Loucy (cell line): ENCODE results near the gene FGFR3.

Experiments used
- H2AFZ ChIP-seq: fragments of 200-600 bp; sonication (generic); 2 replicates; pipeline ENCODE4 v1.6.0; 2016; ENCODE audit warnings: antibody characterized with exemption, mild to moderate bottlenecking, low read length, moderate library complexity
- H3F3A ChIP-seq: fragments of 200-600 bp; 2 replicates; pipeline ENCODE4 v1.6.0; 2016; ENCODE audit warnings: antibody characterized with exemption, low read depth, mild to moderate bottlenecking
- H3K27me3 ChIP-seq: fragments of 200-600 bp; sonication (generic); 2 replicates; pipeline ENCODE4 v1.6.1; 2014; ENCODE audit warnings: low read length, mild to moderate bottlenecking; ENCODE audit not compliant: insufficient read depth, poor library complexity, severe bottlenecking
- H3K36me3 ChIP-seq: fragments of 200-600 bp; sonication (generic); 2 replicates; pipeline ENCODE4 v1.6.1; 2016; ENCODE audit warnings: low read length; ENCODE audit not compliant: insufficient read depth
- H3K4me1 ChIP-seq: fragments of 200-600 bp; sonication (generic); 2 replicates; pipeline ENCODE4 v1.5.1; 2014; ENCODE audit warnings: low read length, mild to moderate bottlenecking; ENCODE audit not compliant: insufficient read depth, poor library complexity, severe bottlenecking
- H3K4me2 ChIP-seq: fragments of 200-600 bp; sonication (generic); 2 replicates; pipeline ENCODE4 v1.6.0; 2014; ENCODE audit warnings: antibody characterized with exemption, low read length, low read depth, mild to moderate bottlenecking; ENCODE audit not compliant: poor library complexity, severe bottlenecking
- H3K4me3 ChIP-seq: fragments of 200-600 bp; sonication (generic); 2 replicates; pipeline ENCODE4 v1.5.1; 2014; ENCODE audit warnings: low read length, mild to moderate bottlenecking, mixed read lengths; ENCODE audit not compliant: poor library complexity, severe bottlenecking
- H3K79me2 ChIP-seq: fragments of 200-600 bp; sonication (generic); 2 replicates; pipeline ENCODE4 v1.6.1; 2014; ENCODE audit warnings: low read length; ENCODE audit not compliant: insufficient read depth
- H3K9ac ChIP-seq: fragments of 200-600 bp; sonication (generic); 2 replicates; pipeline ENCODE4 v1.6.0; 2014; ENCODE audit warnings: mild to moderate bottlenecking, low read depth, low read length, moderate library complexity; ENCODE audit not compliant: poor library complexity, severe bottlenecking
- H3K9me2 ChIP-seq: fragments of 200-600 bp; sonication (generic); replicated peaks from 2 replicates; pipeline ENCODE4 v1.6.1; 2016; ENCODE audit warnings: low read depth, low read length, mixed read lengths
- H3K9me3 ChIP-seq: fragments of 200-600 bp; sonication (generic); 2 replicates; pipeline ENCODE4 v1.6.1; 2014; ENCODE audit warnings: mild to moderate bottlenecking, antibody characterized with exemption, low read length, low read depth; ENCODE audit not compliant: insufficient read depth
- H4K20me1 ChIP-seq: fragments of 200-600 bp; sonication (generic); 2 replicates; pipeline ENCODE4 v1.6.0; 2014; ENCODE audit warnings: antibody characterized with exemption, low read length, mild to moderate bottlenecking; ENCODE audit not compliant: insufficient read depth, poor library complexity, severe bottlenecking
- EZH2phosphoT487 ChIP-seq: fragments of 200-600 bp; IDR thresholded peaks from 2 replicates; pipeline ENCODE4 v1.6.1; 2018; ENCODE audit warnings: antibody characterized with exemption, mild to moderate bottlenecking, moderate library complexity, borderline replicate concordance
- TF ChIP-seq, protein P1 (sequence below): fragments of 200-600 bp; sonication (generic); conservative IDR thresholded peaks from 2 replicates; pipeline ENCODE4 v1.5.1; 2014; ENCODE audit warnings: mild to moderate bottlenecking, antibody characterized with exemption, low read length

Gene FGFR3

DNA sequence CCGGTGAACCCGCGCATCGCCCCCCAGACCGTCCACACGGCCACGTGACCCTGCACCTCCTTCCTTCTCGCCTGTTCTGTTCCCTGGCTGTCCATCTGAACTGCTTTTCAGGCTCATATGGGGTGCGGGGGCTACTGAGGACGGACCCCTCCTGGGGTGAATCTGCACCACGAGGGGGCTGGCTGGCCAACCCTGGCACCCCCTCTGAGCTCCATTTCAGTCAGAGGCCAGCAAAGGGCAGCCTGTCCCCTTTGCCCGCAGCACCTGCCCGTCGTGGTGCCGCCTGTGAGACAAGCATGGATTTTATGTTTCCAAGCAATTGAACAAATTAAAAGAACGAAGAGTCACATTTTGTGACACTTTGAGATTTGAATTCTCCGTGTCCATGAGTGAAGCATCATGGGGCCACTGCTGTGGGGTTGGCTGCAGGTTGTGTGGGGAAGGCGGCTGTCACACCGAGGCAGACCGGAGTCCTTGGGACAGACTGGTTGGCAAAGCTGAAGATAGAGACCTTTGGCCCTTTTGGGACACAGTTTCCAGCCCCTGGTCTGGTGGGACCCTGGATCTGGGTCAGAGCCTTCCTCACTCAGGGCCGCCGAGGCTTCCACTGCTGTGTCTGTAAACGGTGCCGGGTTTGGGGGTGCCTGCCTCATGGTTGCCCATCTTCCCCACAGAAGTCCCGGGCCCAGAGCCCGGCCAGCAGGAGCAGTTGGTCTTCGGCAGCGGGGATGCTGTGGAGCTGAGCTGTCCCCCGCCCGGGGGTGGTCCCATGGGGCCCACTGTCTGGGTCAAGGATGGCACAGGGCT lies 5.7 kb downstream of the FGFR3 start:
- TF ChIP-seq EZH2phosphoT487, result no peak
- TF ChIP-seq, protein P1, sequence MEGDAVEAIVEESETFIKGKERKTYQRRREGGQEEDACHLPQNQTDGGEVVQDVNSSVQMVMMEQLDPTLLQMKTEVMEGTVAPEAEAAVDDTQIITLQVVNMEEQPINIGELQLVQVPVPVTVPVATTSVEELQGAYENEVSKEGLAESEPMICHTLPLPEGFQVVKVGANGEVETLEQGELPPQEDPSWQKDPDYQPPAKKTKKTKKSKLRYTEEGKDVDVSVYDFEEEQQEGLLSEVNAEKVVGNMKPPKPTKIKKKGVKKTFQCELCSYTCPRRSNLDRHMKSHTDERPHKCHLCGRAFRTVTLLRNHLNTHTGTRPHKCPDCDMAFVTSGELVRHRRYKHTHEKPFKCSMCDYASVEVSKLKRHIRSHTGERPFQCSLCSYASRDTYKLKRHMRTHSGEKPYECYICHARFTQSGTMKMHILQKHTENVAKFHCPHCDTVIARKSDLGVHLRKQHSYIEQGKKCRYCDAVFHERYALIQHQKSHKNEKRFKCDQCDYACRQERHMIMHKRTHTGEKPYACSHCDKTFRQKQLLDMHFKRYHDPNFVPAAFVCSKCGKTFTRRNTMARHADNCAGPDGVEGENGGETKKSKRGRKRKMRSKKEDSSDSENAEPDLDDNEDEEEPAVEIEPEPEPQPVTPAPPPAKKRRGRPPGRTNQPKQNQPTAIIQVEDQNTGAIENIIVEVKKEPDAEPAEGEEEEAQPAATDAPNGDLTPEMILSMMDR, result no peak
- Histone ChIP-seq H2AFZ (no peak overlapping the region), H4K20me1 (no peaks in the 10 kb centered on the region), H3K4me1 (no peaks in the 10 kb centered on the region), H3K79me2 (no peaks in the 10 kb centered on the region), H3K4me3 (no peak overlapping the region), H3F3A (no peaks in the 10 kb centered on the region), H3K36me3 (no peaks in the 10 kb centered on the region), H3K9me2 (no peaks in the 10 kb centered on the region), H3K27me3 (no peaks in the 10 kb centered on the region), H3K9ac (no peak overlapping the region), H3K9me3 (no peaks in the 10 kb centered on the region), H3K4me2 (no peak overlapping the region)

DNA sequence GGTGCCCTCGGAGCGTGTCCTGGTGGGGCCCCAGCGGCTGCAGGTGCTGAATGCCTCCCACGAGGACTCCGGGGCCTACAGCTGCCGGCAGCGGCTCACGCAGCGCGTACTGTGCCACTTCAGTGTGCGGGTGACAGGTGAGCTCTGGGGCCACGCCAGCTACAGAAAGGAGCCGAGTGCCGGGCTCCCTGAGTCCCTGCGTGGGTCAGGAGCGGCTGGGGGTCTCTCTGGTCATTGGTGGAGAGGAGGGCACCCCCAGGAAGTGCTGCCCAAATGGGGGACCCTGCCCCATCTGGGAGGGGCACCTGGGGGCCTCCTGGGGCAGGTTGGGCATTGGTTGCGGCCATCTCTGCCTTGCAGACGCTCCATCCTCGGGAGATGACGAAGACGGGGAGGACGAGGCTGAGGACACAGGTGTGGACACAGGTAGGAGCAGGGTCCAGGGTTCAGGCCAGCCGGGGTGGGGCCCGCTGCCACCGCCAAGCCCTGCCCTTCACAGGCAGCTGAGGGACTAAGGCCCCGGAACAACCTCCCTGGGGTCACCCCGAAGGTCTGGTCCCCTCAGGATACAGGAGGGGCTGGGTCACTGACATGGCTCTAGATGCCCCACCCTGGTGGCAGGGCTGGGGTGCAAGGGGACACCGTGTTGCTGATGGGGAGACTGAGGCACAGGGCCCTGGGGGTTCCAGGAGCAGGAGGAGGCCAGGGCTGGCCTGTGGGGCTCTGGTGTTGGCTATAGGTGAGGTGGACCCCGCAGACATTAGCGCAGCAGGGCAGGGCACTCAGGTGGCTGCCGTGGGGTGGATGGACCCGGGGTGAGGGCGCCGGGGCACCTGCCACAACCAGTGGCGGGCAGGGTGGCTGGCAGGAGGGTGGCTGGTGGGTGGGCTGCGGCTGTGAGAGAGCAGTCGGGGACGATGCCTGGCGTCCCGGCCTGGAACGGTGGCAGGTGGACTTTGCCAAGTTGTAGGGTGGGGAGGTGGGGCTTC lies 6.6 kb downstream of the FGFR3 start:
- H2AFZ ChIP-seq, result no peak overlapping the region
- TF ChIP-seq EZH2phosphoT487, result no peak
- TF ChIP-seq, protein P1, result no peak
- no peaks in the 10 kb centered on the region for H3F3A ChIP-seq
- no peaks in the 10 kb centered on the region for H3K79me2 ChIP-seq
- no peak overlapping the region for H3K9ac ChIP-seq
- H3K27me3 ChIP-seq, result no peaks in the 10 kb centered on the region
- no peaks in the 10 kb centered on the region for H3K9me3 ChIP-seq
- H3K4me3 ChIP-seq, result no peak overlapping the region
- no peak overlapping the region for H3K4me2 ChIP-seq
- no peaks in the 10 kb centered on the region for H3K36me3 ChIP-seq
- no peaks in the 10 kb centered on the region for H4K20me1 ChIP-seq
- H3K4me1 ChIP-seq, result no peaks in the 10 kb centered on the region
- H3K9me2 ChIP-seq, result no peaks in the 10 kb centered on the region

GRCh38 chr4:1800805-1801204 lies 7.7 kb downstream of the FGFR3 start:
- Histone ChIP-seq H4K20me1 (no peaks in the 10 kb centered on the region), H3K36me3 (no peaks in the 10 kb centered on the region)

More at GRCh38 chr4:1800805-1801204, 7.7 kb downstream of the FGFR3 start:
- Histone ChIP-seq H3F3A (no peaks in the 10 kb centered on the region), H3K4me3 (no peak overlapping the region), H3K27me3 (no peaks in the 10 kb centered on the region), H2AFZ (no peak overlapping the region), H3K4me2 (no peak overlapping the region), H3K4me1 (no peaks in the 10 kb centered on the region), H3K9me2 (no peaks in the 10 kb centered on the region), H3K9ac (no peak overlapping the region), H3K9me3 (no peaks in the 10 kb centered on the region), H3K79me2 (no peaks in the 10 kb centered on the region)
- TF ChIP-seq EZH2phosphoT487, result no peak
- TF ChIP-seq, protein P1, result no peak
